Forelimb muscle (tissue), 1 donor: ENCODE measurements around the gene CNTROB. TPM values are rescaled to one million over a fixed set of nuclear protein-coding genes. Genes with fewer than 3 reads are reported as not detected.
"Not testable (repeated sequence)": the region's sequence is repeated elsewhere in the genome, so short reads cannot be mapped to it uniquely, and the experiment has no call there.

Source experiments
- DNase-seq: peaks from one replicate; pipeline ENCODE4 v3.0.0-alpha.2; 2013; ENCODE audit warnings: low read depth
- polyA plus RNA-seq: library from polyadenylated mRNA; unstranded; fragments of 120-200 nt; gene quantifications from one replicate; pipeline ENCODE4 v1.2.1, GENCODE V29; 2013; ENCODE audit not compliant: insufficient read length

CNTROB gene
- polyA plus RNA-seq, 1 donor, result 31.0 TPM

DNA sequence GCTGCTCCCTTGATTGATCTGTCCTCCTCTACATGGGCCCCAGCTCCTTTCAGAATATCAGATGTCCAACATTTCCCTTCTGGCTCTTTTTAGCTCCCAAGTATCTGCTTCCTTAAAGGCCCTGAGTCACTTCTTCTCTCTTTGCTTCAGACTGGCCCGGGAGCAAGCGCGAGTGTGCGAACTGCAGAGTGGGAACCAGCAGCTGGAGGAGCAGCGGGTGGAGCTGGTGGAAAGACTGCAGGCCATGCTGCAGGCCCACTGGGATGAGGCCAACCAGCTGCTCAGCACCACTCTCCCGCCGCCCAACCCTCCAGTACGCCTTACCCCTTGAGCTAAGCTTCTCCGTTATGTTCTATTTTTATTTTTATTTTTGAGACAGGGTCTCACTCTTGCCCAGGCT, 12.3 kb downstream of the CNTROB start:
- no peak for DNase-seq

DNA sequence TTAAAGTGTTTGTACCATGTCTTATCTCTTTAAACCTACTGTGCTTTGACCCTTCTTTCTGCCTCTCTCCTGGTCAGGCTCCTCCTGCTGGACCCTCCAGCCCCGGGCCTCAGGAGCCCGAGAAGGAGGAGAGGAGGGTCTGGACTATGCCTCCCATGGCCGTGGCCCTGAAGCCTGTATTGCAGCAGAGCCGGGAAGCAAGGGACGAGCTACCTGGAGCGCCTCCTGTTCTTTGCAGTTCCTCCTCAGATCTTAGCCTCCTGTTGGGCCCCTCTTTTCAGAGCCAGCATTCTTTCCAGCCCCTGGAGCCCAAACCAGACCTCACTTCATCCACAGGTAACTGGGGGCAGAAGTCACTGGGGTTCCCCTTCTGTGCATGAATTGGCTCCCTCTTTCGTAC, 13.6 kb downstream of the CNTROB start:
- DNase-seq, result no peak

DNA sequence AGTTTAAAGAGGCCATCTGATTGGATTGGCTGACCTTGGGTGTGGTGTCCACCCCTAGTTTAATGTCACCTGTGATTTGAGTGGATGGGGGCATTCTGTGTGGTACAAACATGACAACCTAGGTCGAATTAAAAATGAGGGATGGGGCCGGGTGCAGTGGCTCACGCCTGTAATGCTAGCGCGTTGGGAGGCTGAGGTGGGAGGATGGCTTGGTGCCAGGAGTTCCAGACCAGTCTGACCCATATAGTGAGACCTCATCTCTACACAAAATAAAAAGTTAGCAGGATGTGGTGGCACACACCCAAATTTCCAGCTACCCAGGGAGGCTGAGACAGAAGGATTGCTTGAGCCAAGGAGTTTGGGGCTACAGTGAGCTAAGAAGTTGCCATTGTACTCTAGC, 14.4 kb downstream of the CNTROB start:
- no peak for DNase-seq

DNA sequence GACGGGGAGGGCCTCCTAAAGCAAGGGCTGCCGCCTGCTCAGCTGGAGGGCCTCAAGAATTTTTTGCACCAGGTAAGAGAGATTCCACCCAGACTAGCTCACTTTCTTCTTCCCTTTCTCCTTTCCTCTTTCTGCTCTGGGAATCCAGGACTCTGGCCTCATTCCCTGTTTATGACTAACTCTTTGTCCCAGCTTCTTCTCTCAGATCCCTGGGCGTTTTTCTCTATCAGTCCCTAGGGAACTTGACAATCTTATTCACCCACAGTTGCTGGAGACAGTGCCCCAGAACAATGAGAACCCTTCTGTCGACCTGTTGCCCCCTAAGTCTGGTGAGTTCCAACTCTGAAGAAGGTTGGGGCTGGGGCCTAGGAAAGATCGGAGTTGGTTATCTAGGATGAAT, 15.6 kb downstream of the CNTROB start:
- DNase-seq, result no peak

DNA sequence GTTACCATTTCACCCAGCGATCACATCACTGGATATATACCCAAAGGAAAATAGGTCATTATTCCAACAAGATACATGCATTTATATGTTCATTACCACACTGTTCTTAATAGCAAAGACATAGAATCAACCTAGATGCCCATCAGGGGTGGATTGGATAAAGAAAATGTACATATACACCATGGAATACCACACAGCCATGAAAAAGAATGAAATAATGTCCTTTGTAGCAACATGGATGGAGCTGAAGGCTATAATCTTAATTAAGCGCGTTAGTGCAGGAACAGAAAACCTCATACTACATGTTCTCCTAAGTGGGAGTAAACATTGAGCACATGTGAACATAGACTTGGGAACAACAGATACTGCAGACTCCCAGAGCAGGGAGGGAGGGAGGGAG, 18.6 kb downstream of the CNTROB start:
- no peak for DNase-seq

DNA sequence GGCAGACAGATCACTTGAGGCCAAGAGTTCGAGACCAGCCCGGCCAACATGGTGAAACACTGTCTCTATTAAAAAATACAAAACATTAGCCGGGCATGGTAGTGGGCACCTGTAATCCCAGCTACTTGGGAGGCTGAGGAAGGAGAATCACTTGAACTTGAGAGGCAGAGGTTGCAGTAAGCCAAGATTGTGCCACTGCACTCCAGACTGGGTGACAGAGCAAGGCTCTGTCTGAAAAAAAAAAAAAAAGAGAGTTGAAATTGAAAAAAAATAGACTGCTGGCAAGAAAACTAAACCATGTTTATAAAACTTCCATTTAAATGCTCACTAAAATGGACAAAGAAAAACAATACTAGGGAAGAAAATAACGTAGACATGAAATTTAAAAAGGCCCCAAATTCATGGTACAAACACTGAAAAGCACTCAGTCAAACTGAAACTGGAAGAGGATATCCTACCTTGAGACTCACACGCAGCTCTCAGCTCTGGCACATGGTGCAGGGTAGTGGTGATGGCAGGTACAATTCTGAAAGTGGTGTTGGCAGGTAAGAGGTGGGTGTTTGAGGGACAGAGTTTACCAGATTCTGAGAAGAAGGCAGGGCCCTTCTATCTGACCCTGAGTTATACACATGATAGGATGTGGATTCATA, 19.3 kb downstream of the CNTROB start:
- DNase-seq, result no peak

DNA sequence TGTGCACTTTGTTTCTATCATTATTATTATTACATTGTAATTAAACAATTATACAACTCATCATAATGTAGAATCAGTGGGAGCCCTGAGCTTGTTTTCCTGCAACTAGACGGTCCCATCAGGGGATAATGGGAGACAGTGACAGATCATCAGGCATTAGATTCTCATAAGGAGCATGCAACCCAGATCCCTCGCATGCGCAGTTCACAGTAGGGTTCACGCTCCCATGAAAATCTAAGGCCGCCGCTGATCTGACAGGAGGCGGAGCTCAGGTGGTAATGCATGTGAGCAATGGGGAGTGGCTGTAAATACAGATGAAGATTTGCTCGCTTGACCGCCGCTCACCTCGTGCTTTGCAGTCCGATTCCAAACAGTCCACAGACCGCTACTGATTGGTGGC, 21.3 kb downstream of the CNTROB start:
- DNase-seq, result not testable (repeated sequence)

DNA sequence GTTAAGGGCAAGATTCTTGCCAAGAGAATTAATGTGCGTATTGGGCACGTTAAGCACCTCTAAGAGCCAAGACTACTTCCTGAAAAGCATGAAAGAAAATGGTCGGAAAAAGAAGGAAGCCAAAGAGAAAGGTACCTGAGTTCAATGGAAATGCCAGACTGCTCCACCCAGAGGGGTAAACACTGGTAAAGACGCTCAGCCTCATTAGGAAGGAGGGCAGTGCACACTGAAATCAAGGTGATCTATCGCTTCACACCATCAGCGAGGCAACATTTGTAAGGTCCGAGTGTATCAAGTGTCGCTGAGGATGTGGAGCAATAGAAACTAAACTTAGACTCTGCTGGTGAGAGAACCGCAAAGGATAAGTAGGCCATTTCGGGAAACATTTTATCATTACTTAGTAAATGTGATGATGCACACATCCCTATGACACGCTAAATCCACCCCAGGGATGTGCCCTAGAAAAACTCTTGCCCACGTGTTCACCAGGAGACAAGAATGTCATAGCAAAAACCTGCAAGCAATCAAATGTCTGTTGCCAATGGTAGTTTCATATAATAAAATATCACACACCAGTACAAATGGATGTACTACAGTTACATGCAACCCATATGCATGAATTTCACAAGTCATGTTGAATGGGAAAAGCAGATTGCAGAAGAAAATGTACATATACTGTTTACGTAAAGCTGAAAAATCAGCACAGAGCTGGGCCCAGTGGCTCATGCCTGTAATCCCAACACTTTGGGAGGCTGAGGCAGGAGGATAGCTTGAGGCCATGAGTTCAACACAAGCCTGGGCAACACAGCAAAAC, 23.6 kb downstream of the CNTROB start:
- no peak for DNase-seq

DNA sequence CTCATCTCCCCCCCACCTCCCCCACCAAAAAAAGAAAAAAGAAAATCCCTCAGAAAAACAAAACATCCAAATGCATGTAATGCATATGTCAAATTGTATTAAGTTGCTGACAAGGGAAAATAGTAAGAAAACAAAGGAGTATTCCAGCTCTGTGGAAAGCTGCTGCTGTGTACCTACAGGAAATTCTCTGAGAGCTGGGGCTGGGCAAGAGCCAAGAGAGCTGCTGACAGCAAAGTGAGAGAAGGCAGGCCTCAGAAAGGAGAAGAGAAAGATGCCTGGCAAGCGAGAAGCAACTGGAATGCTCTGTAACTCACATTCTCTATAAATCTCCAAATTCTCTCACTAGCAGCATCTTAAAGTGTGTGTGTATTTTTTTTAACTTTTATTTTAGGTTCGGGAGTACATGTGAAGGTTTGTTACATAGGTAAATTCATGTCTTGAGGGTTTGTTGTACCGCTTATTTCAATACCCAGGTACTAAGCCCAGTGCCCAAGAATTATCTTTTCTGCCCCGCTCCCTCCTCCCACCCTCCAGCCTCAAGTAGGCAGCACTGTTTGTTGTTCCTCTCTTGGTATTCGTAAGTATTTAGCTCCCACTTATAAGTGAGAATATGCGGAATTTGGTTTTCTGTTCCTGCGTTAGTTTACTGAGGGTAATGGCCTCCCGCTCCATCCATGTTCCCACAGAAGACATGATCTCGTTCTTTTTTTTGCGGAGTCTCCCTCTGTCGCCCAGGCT, 24.4 kb downstream of the CNTROB start:
- peak; percentile 5 for DNase-seq

DNA sequence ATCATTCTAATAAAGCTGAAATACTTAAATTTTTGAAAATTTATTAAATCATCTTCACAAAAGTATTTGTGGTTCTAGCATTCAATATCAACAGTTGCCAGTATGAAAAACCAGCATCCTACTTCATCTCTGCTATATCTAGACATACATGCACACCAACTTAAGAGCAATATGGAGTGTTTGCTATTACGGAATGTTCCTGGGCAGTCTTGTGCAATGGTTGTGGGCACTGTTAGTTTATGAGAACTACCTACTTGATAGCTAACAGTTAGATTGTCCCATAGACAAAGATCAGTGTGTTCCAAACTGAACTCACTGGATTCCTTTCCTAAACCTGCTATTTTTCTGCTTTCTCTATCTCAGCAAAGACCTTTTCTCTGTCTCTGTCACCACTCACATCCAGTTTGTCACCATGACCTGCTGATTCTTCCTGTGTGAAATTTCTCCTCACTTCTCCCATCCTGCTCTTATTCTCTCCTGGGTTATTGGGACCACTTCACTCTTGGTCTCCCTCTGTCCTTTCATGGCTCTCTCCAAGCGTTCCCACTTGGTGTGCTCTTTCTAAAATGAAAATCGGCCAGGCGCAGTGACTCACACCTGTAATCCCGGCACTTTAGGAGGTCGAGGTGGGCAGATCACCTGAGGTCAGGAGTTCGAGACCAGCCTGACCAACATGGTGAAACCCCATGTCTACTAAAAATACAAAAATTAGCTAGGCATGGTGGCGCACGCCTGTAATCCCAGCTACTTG, 27.7 kb downstream of the CNTROB start:
- DNase-seq, result no peak

DNA sequence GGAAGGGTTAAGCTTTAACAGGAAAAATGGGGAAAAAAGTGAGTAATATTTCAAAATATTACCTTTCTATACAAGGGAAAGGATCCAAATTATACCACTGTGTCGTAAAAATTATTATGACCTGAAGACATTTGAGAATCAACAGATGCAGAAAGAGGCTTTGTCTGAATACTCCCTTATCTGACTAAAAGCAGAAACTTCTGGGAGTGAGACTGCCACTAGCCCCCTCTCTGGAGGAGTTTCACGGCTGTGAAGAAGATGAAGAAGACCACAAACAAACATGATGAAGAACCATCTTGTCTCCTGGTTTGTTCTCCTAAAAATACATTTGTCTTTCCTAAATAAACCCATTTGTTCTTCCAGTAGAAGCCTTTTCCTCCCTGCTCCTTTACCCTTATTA, 29.4 kb downstream of the CNTROB start:
- DNase-seq, result no peak

DNA sequence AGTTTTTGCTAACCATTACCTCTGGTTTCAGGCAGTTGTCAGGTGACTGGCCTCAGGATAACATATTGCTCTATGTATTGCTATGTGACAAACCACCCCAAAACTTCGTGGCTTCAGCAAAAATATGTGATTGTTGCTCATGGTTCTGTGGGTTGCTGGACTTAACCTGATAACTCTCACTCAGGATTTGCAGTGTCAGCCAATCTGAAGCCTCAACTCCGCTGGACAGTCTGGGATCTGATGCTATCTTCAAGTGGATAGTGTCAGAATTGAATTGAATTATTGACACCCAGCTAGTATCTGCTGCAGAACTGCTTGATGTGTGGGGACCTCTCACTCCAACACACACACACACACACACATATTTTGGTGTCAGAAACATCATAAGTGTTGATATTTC, 35.7 kb downstream of the CNTROB start:
- DNase-seq, result no peak

DNA sequence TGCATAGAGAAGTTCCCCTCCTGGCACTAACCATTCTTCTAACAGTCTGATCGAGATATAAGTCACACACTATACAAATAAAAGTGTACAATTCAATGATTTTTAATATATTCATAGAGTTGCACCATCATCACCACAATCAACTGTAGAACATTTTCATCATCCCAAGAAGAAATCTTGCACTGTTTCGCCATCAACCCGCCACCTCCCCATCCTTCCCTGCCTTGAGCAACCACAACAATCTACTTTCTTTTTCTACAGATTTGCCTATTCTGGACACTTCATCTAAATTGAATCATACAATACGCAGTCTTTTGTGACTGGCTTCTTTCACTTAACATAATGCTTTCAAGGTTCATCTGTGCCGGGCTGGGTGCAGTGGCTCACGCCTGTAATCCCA, 37.4 kb downstream of the CNTROB start:
- no peak for DNase-seq

DNA sequence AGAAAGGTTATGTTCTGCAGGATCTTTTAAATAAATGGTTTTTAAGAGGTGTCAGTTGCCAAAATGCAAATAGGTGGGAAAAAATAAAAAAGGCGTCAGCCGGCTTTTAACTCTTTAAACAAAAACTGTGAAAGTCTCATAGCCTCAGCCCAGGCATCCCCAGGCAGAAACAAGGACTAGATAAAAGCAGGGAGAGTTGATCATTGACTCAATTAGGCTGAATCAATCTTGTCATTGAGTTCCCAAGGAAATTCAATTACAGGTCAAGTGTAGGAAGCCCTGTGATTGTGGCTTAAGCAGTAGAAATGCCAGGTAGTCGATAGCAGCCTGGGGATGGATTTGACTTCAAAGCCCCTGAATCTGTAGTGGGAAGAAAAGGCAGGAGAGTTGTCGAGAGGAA, 39.6 kb downstream of the CNTROB start:
- no peak for DNase-seq

DNA sequence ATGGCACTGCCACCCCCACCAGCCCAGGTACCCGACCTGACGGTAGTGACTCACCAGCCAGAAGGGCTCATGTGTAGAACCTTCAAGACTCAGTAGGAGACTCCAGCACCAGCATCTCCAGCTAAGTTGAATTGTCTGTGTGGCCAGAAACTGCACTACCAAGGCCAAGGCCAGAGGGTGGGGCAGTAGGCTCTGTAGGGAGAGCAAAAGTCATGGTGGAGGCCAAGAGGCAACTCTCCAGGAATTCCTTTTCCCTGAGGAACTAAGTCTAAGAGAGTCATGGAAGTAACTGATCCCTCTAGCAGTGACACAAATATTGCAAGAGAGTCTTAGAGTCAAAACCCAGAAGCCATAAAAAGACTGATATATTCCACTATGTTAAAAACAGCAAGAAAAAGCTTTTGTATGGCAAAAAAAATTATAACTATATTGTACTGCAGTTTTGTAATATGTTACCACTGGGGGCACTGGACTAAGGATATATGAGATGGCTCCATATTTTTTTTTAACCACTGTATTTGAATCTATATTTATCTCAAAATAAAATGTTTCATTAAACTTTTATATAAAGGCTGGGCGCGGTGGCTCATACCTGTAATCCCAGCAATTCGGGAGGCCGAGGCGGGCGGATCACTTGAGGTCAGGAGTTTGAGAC, 40.3 kb downstream of the CNTROB start:
- DNase-seq, result no peak

DNA sequence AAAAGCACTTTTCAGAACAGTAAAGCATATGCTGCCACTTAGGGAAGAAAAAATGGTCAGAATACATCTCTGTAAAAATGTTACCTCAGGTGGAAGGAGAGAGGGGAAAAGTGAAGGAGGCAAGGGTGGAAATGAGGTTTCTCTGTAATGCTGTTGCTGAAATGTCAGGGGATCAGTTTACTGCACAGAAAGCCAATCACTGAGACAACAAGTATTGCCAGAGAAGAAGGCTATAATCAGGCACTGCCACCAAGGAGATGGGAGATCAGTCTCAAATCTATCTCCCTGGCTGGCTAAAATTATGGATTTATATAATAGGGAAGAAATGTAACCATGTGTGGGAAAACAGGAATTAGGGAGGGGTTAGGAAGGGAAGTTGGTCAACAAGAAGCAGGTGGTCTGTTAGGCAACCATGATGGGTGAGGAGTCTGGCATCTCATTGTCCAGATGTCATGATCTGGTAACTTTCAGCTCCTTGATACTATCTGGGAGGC, 42.7 kb downstream of the CNTROB start:
- no peak for DNase-seq

DNA sequence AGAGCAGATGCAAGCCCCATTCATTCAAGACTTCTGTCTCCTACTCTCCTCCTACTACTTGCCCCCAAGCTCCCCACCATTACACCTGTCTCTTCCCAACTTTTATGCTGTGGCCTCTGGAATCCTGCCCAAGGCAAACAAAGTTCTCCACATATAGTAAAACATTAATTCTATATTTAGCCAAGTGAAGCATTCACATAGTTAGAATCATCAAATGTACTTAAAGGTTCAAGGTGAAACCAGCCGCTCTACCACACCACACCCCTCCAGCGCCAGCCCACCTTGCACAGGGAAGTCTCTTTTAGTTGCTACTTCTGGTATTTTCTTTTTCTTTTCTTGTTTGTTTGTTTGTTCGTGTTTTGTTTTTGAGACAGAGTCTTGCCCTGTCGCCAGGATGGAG, 45.0 kb downstream of the CNTROB start:
- no peak for DNase-seq

DNA sequence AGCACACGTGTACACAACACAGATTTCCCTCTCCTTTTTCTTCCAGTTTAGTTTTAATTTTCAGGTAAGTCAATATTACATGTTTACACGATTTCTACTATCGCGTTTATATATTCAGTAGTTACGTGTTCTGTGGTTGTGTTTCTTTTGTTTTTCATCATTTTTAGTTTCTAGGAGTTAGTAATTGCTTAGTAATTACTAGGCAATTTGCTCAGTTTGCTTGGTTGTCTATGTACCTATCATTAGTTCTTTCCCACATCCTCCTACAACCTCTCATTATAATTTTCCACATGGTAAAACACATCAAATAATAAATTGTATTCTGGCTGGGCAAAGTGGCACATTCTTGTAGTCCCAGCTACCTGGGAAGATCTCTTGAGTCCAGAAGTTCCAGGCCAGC, 45.8 kb downstream of the CNTROB start:
- DNase-seq, result no peak

DNA sequence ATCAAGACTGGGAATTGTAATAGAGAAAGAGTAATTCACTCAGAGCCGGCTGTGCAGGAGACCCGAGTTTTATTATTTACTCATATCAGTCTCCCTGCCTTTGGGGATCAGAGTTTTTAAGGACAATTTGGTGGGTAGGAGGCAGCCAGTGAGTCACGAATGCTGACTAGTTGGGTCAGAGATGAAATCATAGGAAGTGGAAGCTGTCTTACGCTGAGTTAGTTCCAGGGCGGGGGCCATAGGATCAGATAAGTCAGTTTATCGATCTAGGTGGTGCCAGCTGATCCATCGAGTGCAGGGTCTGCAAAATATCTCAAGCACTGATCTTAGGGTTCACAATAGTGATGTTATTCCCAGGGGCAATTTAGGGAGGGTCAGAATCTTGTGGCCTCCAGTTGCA, 50.2 kb downstream of the CNTROB start:
- DNase-seq, result no peak

DNA sequence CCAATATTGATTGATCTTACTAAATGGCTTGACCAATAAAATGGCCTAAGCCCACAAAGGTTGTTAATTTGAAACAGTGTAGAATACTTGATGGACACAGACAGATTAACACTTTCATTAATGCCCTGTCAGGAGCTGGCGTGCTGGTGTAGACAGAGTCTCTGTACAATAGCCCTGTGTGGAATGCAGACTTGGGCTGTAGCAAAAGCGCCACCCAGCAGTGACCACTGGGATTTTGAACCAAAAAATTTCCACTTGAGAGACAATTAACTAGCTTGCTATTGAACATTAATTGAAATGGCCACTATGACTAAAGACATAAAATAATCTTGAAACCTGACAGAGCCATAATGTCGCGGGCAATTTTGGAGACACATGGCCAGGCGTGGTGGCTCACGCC, 50.7 kb downstream of the CNTROB start:
- no peak for DNase-seq

DNA sequence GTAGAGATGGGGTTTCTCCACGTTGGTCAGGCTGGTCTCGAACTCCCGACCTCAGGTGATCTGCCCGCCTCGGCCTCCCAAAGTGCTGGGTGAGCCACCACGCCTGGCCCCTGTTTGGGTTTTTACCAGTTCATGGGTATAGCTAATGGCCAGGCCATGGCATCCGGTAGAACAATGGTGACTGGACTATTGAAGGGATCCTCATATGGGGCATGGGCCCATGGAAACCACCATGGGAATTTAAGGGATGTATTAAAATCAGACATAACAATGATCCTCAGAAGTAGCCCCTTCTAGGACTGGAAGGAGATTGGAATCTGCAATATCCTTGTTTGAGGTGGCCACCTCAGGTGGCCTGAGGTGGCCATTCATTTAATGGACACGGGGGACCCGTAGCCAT, 52.9 kb downstream of the CNTROB start:
- no peak for DNase-seq
